Measurements from ENCODE around the gene NTM.

Gene NTM

GRCh38 chr11:131808470-131808869 is 438.1 kb downstream of the NTM start:
- no peak for DNase-seq

- DNase-seq = no peak
Measured at GRCh38 chr11:131809203-131809918, 438.9 kb downstream of the NTM start.

GRCh38 chr11:131810541-131810940 is 440.1 kb downstream of the NTM start:
- DNase-seq = no peak

- DNase-seq = no peak
Measured at GRCh38 chr11:131811383-131811782, 441.0 kb downstream of the NTM start.

GRCh38 chr11:131814108-131814507 is 443.7 kb downstream of the NTM start:
- DNase-seq = peak in 32 of 58 donors; percentile 6 to 70 (median 24)

- DNase-seq = no peak
Measured at GRCh38 chr11:131815590-131815989, 445.2 kb downstream of the NTM start.

GRCh38 chr11:131816051-131816450 is 445.6 kb downstream of the NTM start:
- no peak for DNase-seq

GRCh38 chr11:131817687-131818188 is 447.3 kb downstream of the NTM start:
- peak in 1 of 58 donors; percentile 22 for DNase-seq

- DNase-seq = no peak
Measured at GRCh38 chr11:131819865-131820264, 449.4 kb downstream of the NTM start.

- DNase-seq = no peak
Measured at GRCh38 chr11:131822506-131822905, 452.1 kb downstream of the NTM start.

GRCh38 chr11:131823772-131824171 is 453.4 kb downstream of the NTM start:
- DNase-seq = no peak

- DNase-seq = no peak
Measured at GRCh38 chr11:131824771-131825170, 454.4 kb downstream of the NTM start.

GRCh38 chr11:131827430-131827829 is 457.0 kb downstream of the NTM start:
- DNase-seq = no peak

- no peak for DNase-seq
Measured at GRCh38 chr11:131829725-131830124, 459.3 kb downstream of the NTM start.

GRCh38 chr11:131832079-131832478 is 461.7 kb downstream of the NTM start:
- no peak for DNase-seq

GRCh38 chr11:131833366-131833765 is 463.0 kb downstream of the NTM start:
- no peak for DNase-seq

GRCh38 chr11:131837562-131837961 is 467.1 kb downstream of the NTM start:
- DNase-seq = no peak

GRCh38 chr11:131838016-131838415 is 467.6 kb downstream of the NTM start:
- no peak for DNase-seq

- no peak for DNase-seq
Measured at GRCh38 chr11:131839326-131839725, 468.9 kb downstream of the NTM start.

- DNase-seq = no peak
Measured at GRCh38 chr11:131840545-131840944, 470.1 kb downstream of the NTM start.

- DNase-seq = no peak
Measured at GRCh38 chr11:131841028-131841427, 470.6 kb downstream of the NTM start.

- no peak for DNase-seq
Measured at GRCh38 chr11:131841925-131842635, 471.7 kb downstream of the NTM start.

- no peak for DNase-seq
Measured at GRCh38 chr11:131845255-131845654, 474.8 kb downstream of the NTM start.
